ENCODE data around the gene SLC29A3.
A peak's percentile ranks its signal among the peaks of the same experiment; 100 is the strongest.

SLC29A3 gene

GRCh38 chr10:71337219-71337701 lies 18.2 kb downstream of the SLC29A3 start:
- TF ChIP-seq, protein P1, sequence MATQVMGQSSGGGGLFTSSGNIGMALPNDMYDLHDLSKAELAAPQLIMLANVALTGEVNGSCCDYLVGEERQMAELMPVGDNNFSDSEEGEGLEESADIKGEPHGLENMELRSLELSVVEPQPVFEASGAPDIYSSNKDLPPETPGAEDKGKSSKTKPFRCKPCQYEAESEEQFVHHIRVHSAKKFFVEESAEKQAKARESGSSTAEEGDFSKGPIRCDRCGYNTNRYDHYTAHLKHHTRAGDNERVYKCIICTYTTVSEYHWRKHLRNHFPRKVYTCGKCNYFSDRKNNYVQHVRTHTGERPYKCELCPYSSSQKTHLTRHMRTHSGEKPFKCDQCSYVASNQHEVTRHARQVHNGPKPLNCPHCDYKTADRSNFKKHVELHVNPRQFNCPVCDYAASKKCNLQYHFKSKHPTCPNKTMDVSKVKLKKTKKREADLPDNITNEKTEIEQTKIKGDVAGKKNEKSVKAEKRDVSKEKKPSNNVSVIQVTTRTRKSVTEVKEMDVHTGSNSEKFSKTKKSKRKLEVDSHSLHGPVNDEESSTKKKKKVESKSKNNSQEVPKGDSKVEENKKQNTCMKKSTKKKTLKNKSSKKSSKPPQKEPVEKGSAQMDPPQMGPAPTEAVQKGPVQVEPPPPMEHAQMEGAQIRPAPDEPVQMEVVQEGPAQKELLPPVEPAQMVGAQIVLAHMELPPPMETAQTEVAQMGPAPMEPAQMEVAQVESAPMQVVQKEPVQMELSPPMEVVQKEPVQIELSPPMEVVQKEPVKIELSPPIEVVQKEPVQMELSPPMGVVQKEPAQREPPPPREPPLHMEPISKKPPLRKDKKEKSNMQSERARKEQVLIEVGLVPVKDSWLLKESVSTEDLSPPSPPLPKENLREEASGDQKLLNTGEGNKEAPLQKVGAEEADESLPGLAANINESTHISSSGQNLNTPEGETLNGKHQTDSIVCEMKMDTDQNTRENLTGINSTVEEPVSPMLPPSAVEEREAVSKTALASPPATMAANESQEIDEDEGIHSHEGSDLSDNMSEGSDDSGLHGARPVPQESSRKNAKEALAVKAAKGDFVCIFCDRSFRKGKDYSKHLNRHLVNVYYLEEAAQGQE (IDR thresholded peaks at IDR 0.05; ENCODE audit: low read depth): no peak
- TF ChIP-seq ZBTB7A (IDR thresholded peaks at IDR 0.05; ENCODE audit: low read depth) (peak; percentile 60; the same call in 1 of the 2 replicates), TCF12 (IDR thresholded peaks at IDR 0.05; ENCODE audit: low read depth) (peak; percentile 75), TAF1 (IDR thresholded peaks at IDR 0.05; ENCODE audit: low read depth) (no peak), CREB1 (IDR thresholded peaks at IDR 0.05; ENCODE audit: low read depth) (no peak), CEBPB (IDR thresholded peaks at IDR 0.05) (no peak), EGR1 (IDR thresholded peaks at IDR 0.05) (no peak), YY1 (IDR thresholded peaks at IDR 0.05; ENCODE audit: low read depth) (no peak), NFIC (IDR thresholded peaks at IDR 0.05) (peak; percentile 87), EP300 (IDR thresholded peaks at IDR 0.05; ENCODE audit: borderline replicate concordance) (peak; percentile 64), TEAD4 (IDR thresholded peaks at IDR 0.05) (0 out of 2 replicates have a peak, but pooled peaks have one; percentile 32), RAD21 (IDR thresholded peaks at IDR 0.05; ENCODE audit: low read depth) (peak; percentile 9; the same call in 1 of the 2 replicates), FOXM1 (IDR thresholded peaks at IDR 0.05; ENCODE audit: borderline replicate concordance, low read depth) (no peak)
- TF ChIP-seq, protein P2, sequence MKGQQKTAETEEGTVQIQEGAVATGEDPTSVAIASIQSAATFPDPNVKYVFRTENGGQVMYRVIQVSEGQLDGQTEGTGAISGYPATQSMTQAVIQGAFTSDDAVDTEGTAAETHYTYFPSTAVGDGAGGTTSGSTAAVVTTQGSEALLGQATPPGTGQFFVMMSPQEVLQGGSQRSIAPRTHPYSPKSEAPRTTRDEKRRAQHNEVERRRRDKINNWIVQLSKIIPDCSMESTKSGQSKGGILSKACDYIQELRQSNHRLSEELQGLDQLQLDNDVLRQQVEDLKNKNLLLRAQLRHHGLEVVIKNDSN (IDR thresholded peaks at IDR 0.05): no peak; the same call in 1 of the 2 replicates
- TF ChIP-seq, protein P3, sequence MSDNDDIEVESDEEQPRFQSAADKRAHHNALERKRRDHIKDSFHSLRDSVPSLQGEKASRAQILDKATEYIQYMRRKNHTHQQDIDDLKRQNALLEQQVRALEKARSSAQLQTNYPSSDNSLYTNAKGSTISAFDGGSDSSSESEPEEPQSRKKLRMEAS (IDR thresholded peaks at IDR 0.05): no peak; the same call in 1 of the 2 replicates

- TF ChIP-seq TAF1 (IDR thresholded peaks at IDR 0.05; ENCODE audit: low read depth) (no peak), CREB1 (IDR thresholded peaks at IDR 0.05; ENCODE audit: low read depth) (no peak), TCF12 (IDR thresholded peaks at IDR 0.05; ENCODE audit: low read depth) (no peak), NFIC (IDR thresholded peaks at IDR 0.05) (no peak), EP300 (IDR thresholded peaks at IDR 0.05; ENCODE audit: borderline replicate concordance) (no peak), RAD21 (IDR thresholded peaks at IDR 0.05; ENCODE audit: low read depth) (no peak), TEAD4 (IDR thresholded peaks at IDR 0.05) (no peak), ZBTB7A (IDR thresholded peaks at IDR 0.05; ENCODE audit: low read depth) (no peak), CEBPB (IDR thresholded peaks at IDR 0.05) (no peak)
- TF ChIP-seq, protein P2 (IDR thresholded peaks at IDR 0.05): no peak
- TF ChIP-seq, protein P1 (IDR thresholded peaks at IDR 0.05; ENCODE audit: low read depth): no peak
Observed at GRCh38 chr10:71338728-71339495, 19.9 kb downstream of the SLC29A3 start.

DNA sequence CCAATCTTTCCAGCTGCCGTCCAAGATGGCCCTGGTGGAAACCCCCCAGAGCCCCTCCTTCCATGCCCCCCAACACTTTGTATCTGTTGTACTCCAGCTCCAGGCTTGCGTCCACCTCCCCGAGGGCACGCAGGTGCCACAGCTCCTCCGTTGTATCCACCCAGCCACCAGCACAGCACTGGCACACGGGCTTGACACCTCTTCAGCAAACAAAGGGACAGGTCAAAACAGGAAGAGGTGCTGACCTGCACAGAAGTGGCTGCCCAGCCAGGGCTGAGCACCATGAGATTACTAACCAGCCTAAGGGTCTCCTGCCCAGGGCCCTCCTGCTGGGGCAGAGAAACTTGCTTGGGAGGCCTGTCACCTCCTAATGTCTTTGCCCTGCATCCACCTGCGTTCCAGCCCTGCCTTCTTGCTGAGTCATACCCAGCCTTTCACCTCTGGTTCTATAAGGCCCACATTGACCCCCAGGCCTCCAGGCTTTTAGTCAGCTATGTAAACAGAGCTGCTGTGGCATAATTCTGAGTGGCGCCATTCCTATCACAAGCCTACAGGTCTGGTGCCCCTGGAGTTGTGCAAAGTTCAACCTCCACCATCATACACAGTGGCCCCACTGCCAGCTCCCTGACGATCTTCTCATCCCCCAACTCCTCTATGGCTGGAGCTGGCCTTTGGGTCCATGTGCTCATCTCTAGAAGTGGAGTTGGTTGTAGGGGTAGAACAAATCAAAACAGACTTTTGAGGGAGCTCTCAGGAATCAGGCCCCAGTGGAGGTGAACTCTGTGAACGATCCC lies 20.9 kb downstream of the SLC29A3 start:
- TF ChIP-seq EP300 (IDR thresholded peaks at IDR 0.05; ENCODE audit: borderline replicate concordance) (peak; percentile 61; the same call in 1 of the 2 replicates), TEAD4 (IDR thresholded peaks at IDR 0.05) (peak; percentile 79), TAF1 (IDR thresholded peaks at IDR 0.05; ENCODE audit: low read depth) (no peak), CREB1 (IDR thresholded peaks at IDR 0.05; ENCODE audit: low read depth) (no peak), CEBPB (IDR thresholded peaks at IDR 0.05) (no peak), YY1 (IDR thresholded peaks at IDR 0.05; ENCODE audit: low read depth) (no peak), NFIC (IDR thresholded peaks at IDR 0.05) (no peak), ZBTB7A (IDR thresholded peaks at IDR 0.05; ENCODE audit: low read depth) (peak; percentile 44; the same call in 1 of the 2 replicates), TCF12 (IDR thresholded peaks at IDR 0.05; ENCODE audit: low read depth) (peak; percentile 58; the same call in 1 of the 2 replicates), FOXM1 (IDR thresholded peaks at IDR 0.05; ENCODE audit: borderline replicate concordance, low read depth) (no peak), EGR1 (IDR thresholded peaks at IDR 0.05) (no peak), RAD21 (IDR thresholded peaks at IDR 0.05; ENCODE audit: low read depth) (no peak)
- TF ChIP-seq, protein P2 (IDR thresholded peaks at IDR 0.05): no peak
- TF ChIP-seq, protein P1 (IDR thresholded peaks at IDR 0.05; ENCODE audit: low read depth): no peak
- TF ChIP-seq, protein P3 (IDR thresholded peaks at IDR 0.05): no peak

All from Ishikawa (cell line).